Measurements from ENCODE around the gene GXYLT1. TPM values are rescaled to one million over a fixed set of nuclear protein-coding genes. Genes with fewer than 3 reads are reported as not detected.
"Not testable (repeated sequence)": the region's sequence is repeated elsewhere in the genome, so short reads cannot be mapped to it uniquely, and the experiment has no call there.

Gene GXYLT1
- total RNA-seq, 3 donors from 2014 or later, result 7.4 to 8.8 (median 8.5) TPM

GRCh38 chr12:42109031-42109430 is 35.6 kb downstream of the GXYLT1 start:
- no peak overlapping the region for H3K4me3 ChIP-seq
- H3K4me1 ChIP-seq (ENCODE audit: low read depth), result no peaks in the 10 kb centered on the region
- peaks cover 8% of the 10 kb centered on the region for H3K9me3 ChIP-seq
- ATAC-seq, result no peak
- TF ChIP-seq, protein P1, sequence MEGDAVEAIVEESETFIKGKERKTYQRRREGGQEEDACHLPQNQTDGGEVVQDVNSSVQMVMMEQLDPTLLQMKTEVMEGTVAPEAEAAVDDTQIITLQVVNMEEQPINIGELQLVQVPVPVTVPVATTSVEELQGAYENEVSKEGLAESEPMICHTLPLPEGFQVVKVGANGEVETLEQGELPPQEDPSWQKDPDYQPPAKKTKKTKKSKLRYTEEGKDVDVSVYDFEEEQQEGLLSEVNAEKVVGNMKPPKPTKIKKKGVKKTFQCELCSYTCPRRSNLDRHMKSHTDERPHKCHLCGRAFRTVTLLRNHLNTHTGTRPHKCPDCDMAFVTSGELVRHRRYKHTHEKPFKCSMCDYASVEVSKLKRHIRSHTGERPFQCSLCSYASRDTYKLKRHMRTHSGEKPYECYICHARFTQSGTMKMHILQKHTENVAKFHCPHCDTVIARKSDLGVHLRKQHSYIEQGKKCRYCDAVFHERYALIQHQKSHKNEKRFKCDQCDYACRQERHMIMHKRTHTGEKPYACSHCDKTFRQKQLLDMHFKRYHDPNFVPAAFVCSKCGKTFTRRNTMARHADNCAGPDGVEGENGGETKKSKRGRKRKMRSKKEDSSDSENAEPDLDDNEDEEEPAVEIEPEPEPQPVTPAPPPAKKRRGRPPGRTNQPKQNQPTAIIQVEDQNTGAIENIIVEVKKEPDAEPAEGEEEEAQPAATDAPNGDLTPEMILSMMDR (IDR thresholded peaks at IDR 0.05), result no peak
- H3K36me3 ChIP-seq (ENCODE audit: low read depth), result no peaks in the 10 kb centered on the region
- no peak for DNase-seq
- intact Hi-C loops (cut with DNase I, micrococcal nuclease), result no loop called here

DNA sequence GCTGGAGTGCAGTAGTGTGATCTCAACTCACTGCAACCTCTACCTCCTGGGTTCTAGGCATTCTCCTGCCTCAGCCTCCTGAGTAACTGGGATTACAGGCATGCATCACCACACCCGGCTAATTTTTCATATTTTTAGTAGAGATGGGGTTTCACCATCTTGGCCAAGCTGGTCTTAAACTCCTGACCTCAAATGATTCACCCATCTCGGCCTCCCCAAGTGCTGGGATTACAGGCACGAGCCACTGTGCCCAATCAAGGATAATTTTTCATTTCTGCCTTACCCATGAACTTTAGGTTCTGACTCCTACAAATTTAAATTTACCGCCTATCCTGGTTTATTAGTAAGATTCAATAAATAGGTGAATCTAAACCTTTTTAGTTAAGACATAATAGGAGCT is 37.9 kb downstream of the GXYLT1 start:
- H3K4me1 ChIP-seq (ENCODE audit: low read depth); ATAC-seq; DNase-seq; H3K36me3 ChIP-seq (ENCODE audit: low read depth); H3K9me3 ChIP-seq; H3K4me3 ChIP-seq; intact Hi-C loops (cut with DNase I, micrococcal nuclease): not testable (repeated sequence)

DNA sequence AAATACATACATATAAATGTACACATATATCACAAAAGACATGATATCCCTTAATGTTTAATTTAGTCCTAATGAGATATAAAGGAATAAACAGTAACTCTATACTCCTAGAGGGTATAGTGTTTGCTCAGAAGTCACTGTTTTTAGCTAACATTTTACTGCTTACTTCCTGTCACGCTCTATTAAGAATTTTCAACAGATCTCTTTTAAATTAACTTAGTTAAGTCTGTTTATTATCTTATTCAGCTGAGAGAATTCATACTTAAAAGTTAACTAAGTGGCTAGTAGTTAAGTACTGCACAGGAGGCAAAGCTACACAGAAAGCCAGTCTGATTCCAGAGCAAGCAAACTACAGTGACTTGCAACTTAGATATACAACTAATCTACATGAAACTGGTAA is 39.9 kb downstream of the GXYLT1 start:
- TF ChIP-seq, protein P1 (IDR thresholded peaks at IDR 0.05), result no peak
- ATAC-seq, result no peak

GRCh38 chr12:42104087-42104486 is 40.6 kb downstream of the GXYLT1 start:
- ATAC-seq (no peak), DNase-seq (no peak)
- no peak overlapping the region for H3K4me3 ChIP-seq
- TF ChIP-seq, protein P1 (IDR thresholded peaks at IDR 0.05), result no peak
- intact Hi-C loops (cut with DNase I, micrococcal nuclease), result no loop called here
- H3K36me3 ChIP-seq (ENCODE audit: low read depth), result no peaks in the 10 kb centered on the region
- no peaks in the 10 kb centered on the region for H3K4me1 ChIP-seq (ENCODE audit: low read depth)
- H3K9me3 ChIP-seq, result no peaks in the 10 kb centered on the region

More for the DNA sequence above, 39.9 kb downstream of the GXYLT1 start:
- Histone ChIP-seq H3K9me3 (no peaks in the 10 kb centered on the region), H3K36me3 (ENCODE audit: low read depth) (no peaks in the 10 kb centered on the region), H3K4me3 (no peak overlapping the region), H3K4me1 (ENCODE audit: low read depth) (no peaks in the 10 kb centered on the region)
- intact Hi-C loops (cut with DNase I, micrococcal nuclease), result no loop called here
- DNase-seq, result no peak

GRCh38 chr12:42103155-42103554 is 41.5 kb downstream of the GXYLT1 start:
- intact Hi-C loops (cut with DNase I, micrococcal nuclease), result no loop called here
- TF ChIP-seq, protein P1 (IDR thresholded peaks at IDR 0.05), result no peak
- Histone ChIP-seq H3K4me3 (no peak overlapping the region), H3K36me3 (ENCODE audit: low read depth) (no peaks in the 10 kb centered on the region), H3K9me3 (no peaks in the 10 kb centered on the region), H3K4me1 (ENCODE audit: low read depth) (no peaks in the 10 kb centered on the region)
- no peak for DNase-seq
- ATAC-seq, result peak; percentile 78

- no peak for ATAC-seq
- TF ChIP-seq, protein P1 (IDR thresholded peaks at IDR 0.05), result no peak
- intact Hi-C loops (cut with DNase I, micrococcal nuclease), result no loop called here
- Histone ChIP-seq H3K4me3 (no peak overlapping the region), H3K9me3 (no peaks in the 10 kb centered on the region), H3K36me3 (ENCODE audit: low read depth) (no peaks in the 10 kb centered on the region), H3K4me1 (ENCODE audit: low read depth) (no peaks in the 10 kb centered on the region)
- DNase-seq, result no peak
These were observed 42.0 kb downstream of the GXYLT1 start for GRCh38 chr12:42102720-42103119.

All from mucosa of descending colon (tissue), 3 donors.